Measurements from ENCODE around the gene ACE. TPM values are rescaled to one million over a fixed set of nuclear protein-coding genes. Genes with fewer than 3 reads are reported as not detected.
"Not testable (repeated sequence)": the region's sequence is repeated elsewhere in the genome, so short reads cannot be mapped to it uniquely, and the experiment has no call there.

The ACE gene
- total and polyA plus RNA-seq, 4 experiments from 2014 or later, result 1.8 to 56.7 (median 32.1) TPM

DNA sequence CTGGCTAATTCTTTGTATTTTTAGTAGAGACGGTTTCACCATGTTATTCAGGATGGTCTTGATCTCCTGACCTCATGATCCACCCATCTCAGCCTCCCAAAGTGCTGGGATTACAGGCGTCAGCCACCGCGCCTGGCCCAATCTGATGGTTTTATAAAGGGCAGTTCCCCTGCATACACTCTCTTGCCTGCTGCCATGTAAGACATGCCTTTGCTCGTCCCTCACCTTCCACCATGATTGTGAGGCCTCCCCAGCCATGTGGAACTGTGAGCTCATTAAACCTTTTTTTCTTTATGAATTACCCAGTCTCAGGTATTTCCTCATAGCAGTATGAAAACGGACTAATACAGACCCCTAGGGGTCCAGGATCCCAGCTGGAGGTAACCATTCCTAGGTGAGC lies 8.8 kb upstream of the ACE start:
- H3K4me1 ChIP-seq (ENCODE audit: insufficient read depth, low read length); H3K9me3 ChIP-seq (ENCODE audit: control insufficient read depth in 1 of 2, low read length in 2 of 2); intact Hi-C loops (cut with micrococcal nuclease); H3K4me3 ChIP-seq (ENCODE audit: low read length in 2 of 2); H3K27me3 ChIP-seq (ENCODE audit: insufficient read depth, low read length); H3K4me3 Mint-ChIP-seq; H3K4me1 Mint-ChIP-seq; H3K36me3 Mint-ChIP-seq; H3K27ac ChIP-seq (ENCODE audit: low read depth, low read length); H3K27me3 Mint-ChIP-seq; DNase-seq; H3K36me3 ChIP-seq (ENCODE audit: insufficient read depth, low read length); H3K9me3 Mint-ChIP-seq; H3K27ac Mint-ChIP-seq: not testable (repeated sequence)
- CTCF ChIA-PET (ENCODE audit: partially characterized antibody), result interaction anchor here (2.5 to 6.6 kb wide), 3 partner anchors 11 to 62 kb away, joined by 7 to 29 read pairs (median 17); no protein-coding TSS in a partner anchor
- POLR2A ChIA-PET (ENCODE audit: partially characterized antibody), result interaction anchor here (0.9 to 1.2 kb wide), 2 partner anchors 11 to 22 kb away, joined by 3 read pairs; no protein-coding TSS in a partner anchor

DNA sequence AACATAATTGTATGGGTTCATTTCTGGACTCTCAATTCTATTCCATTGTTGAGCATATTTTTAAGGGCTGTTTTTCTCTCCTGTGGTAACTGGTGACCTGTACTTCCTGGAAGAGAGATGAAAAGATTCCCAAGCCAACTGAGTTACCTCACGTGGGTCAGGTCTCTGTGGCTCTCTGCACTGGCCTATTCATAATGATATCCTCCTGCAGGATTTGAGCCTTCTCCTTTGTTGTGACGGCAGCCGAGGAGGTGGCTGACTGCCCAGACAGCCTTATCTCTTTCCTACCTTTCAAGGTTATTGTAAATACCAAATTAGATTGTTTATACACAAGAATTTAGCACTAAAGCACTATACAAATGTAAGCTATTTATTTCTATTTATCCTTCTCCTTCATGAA lies 2.7 kb upstream of the ACE start:
- Mint-ChIP-seq H3K4me1 (peaks cover 8 to 33% (median 14%) of the 10 kb centered on the region in 4 donors), H3K27ac (peak overlapping the region in 1 of 7 donors; percentile 35), H3K9me3 (no peaks in the 10 kb centered on the region), H3K27me3 (peaks cover 0 to 2% of the 10 kb centered on the region in 2 donors), H3K36me3 (peaks cover 0 to 6% of the 10 kb centered on the region in 2 donors), H3K4me3 (no peak overlapping the region)
- Histone ChIP-seq H3K27me3 (ENCODE audit: insufficient read depth, low read length) (peaks cover 8% of the 10 kb centered on the region), H3K9me3 (ENCODE audit: control insufficient read depth in 1 of 2, low read length in 2 of 2) (no peaks in the 10 kb centered on the region), H3K4me3 (ENCODE audit: low read length in 2 of 2) (no peak overlapping the region), H3K36me3 (ENCODE audit: insufficient read depth, low read length) (no peaks in the 10 kb centered on the region), H3K27ac (ENCODE audit: low read depth, low read length) (no peak overlapping the region), H3K4me1 (ENCODE audit: insufficient read depth, low read length) (peaks cover 25% of the 10 kb centered on the region)
- ChIA-PET CTCF (ENCODE audit: partially characterized antibody) (interaction anchor here (1.2 to 6.6 kb wide), 2 partner anchors 35 to 47 kb away, joined by 3 to 29 read pairs; no protein-coding TSS in a partner anchor), POLR2A (ENCODE audit: partially characterized antibody) (no interaction called here)
- intact Hi-C loops (cut with micrococcal nuclease), result no loop called here
- DNase-seq, result no peak

DNA sequence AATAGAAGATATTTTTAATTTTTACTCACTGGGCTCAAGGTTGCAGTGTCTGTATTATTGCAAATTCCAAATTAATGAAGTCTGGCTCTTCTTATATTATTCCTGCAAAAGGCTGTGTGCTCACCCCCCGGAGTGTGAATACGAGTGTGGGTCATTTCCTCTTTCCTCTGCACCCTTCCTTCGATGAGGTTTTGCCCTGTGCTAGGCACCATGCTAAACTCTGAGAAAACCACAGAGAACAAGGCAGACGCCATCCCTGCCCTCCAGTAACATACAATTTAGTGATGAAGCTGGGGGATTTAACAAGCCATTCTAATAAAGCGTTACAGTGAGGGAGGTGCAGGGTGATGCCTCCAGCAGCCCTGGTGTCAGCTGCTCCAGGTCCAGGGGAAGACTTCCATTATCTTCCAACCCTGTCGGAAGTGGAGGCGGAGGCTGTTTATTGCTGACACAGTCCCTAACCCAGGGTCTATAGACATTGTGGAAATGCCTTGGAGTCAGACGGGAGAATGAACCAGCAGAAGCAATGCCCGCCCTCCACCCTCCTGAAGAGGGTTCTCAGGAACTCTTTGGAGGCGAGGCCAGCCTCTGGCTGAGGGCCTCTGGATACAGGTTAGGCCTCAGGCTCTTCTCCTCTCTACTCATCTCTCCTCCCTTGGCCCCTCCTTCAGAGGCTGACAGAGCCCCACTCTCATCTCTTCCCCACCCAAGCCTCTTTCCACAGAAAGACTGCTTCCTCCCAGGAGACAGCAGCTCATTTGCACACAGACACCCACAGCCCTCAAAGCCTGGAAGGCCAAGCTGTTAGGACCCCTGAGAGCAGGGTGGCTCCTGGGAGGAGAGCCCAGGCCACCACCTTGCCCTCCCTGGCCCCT lies 2.0 kb upstream of the ACE start:
- Histone ChIP-seq H3K36me3 (ENCODE audit: insufficient read depth, low read length) (no peaks in the 10 kb centered on the region), H3K4me1 (ENCODE audit: insufficient read depth, low read length) (peaks cover 27% of the 10 kb centered on the region), H3K27me3 (ENCODE audit: insufficient read depth, low read length) (peaks cover 8% of the 10 kb centered on the region), H3K4me3 (ENCODE audit: low read length in 2 of 2) (no peak overlapping the region), H3K27ac (ENCODE audit: low read depth, low read length) (no peak overlapping the region), H3K9me3 (ENCODE audit: control insufficient read depth in 1 of 2, low read length in 2 of 2) (no peaks in the 10 kb centered on the region)
- H3K27me3 Mint-ChIP-seq, result peaks cover 0 to 2% of the 10 kb centered on the region in 2 donors
- H3K27ac Mint-ChIP-seq, result peak overlapping the region in 3 of 7 donors; percentile 29 to 57 (median 35)
- H3K36me3 Mint-ChIP-seq, result peaks cover 0 to 6% of the 10 kb centered on the region in 2 donors
- no peaks in the 10 kb centered on the region for H3K9me3 Mint-ChIP-seq
- intact Hi-C loops (cut with micrococcal nuclease), result no loop called here
- CTCF ChIA-PET (ENCODE audit: partially characterized antibody), result interaction anchor here (0.8 to 1.2 kb wide), 2 partner anchors 35 to 49 kb away, joined by 3 read pairs; no protein-coding TSS in a partner anchor
- H3K4me3 Mint-ChIP-seq, result peak overlapping the region in 6 of 8 donors; percentile 25 to 83 (median 40)
- peaks cover 8 to 34% (median 16%) of the 10 kb centered on the region in 4 donors for H3K4me1 Mint-ChIP-seq
- POLR2A ChIA-PET (ENCODE audit: partially characterized antibody), result no interaction called here
- DNase-seq, result no peak

DNA sequence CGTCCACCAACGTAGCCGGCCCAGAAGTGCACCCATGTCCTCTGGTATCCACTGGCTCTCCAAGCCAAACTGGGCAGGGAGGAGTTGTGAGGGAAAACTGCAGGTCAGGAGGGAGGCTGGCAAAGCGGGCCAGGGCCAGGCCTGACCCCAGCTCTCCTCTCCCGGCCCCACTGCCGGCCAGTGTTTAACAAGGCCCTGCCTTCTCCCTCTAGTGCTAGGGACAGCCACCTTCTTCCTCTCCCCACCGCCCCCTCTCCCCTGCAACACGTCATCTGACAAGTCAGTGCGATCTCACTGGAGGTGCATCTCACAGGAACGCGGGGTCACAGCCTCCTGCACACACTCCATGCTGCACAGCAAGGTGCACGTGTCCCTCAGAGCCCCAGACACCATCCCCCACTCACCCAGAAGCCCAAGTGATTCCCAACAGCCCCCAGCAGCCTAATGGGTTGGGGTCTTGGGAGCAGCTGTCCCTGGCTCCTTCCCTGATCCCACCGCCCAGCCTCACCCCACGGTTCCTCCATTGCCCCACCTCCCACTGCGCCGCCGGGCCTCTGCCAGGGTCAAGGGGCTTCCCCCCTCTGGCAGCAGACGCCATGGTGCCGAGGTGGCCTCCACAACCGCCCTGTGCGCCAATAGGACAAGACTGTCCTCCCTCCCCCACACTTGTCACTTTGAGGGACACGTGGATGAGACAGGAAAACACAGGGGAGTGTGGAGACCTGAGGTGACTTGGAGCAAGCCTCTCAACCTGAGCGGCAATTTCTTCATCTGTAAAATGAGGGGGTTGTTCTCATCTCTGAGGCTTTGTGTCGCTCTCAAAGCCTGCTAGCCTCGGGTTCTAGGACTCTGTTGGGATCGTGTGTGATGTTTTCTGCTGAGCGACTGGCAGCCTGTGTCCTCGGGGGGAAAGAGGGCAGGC lies 1.1 kb upstream of the ACE start:
- Mint-ChIP-seq H3K27ac (peak overlapping the region in 5 of 7 donors; percentile 29 to 64 (median 35)), H3K27me3 (no peaks in the 10 kb centered on the region), H3K4me1 (peaks cover 8 to 34% (median 16%) of the 10 kb centered on the region in 4 donors), H3K9me3 (no peaks in the 10 kb centered on the region), H3K36me3 (peaks cover 0 to 6% of the 10 kb centered on the region in 2 donors), H3K4me3 (peak overlapping the region; percentile 51 to 83 (median 72))
- intact Hi-C loops (cut with micrococcal nuclease), result loop anchor here (2.0 kb wide), 1 partner anchor 29 kb away; the partner anchor contains the start of gene CYB561
- H3K36me3 ChIP-seq (ENCODE audit: insufficient read depth, low read length), result no peaks in the 10 kb centered on the region
- DNase-seq, result no peak
- POLR2A ChIA-PET (ENCODE audit: partially characterized antibody), result interaction anchor here (1.1 to 6.7 kb wide), 10 partner anchors 23 to 219 kb away, joined by 3 to 125 read pairs (median 22); partner anchors contain the start of genes CYB561 and TACO1
- CTCF ChIA-PET (ENCODE audit: partially characterized antibody), result interaction anchor here (0.8 to 8.8 kb wide), 6 partner anchors 21 to 136 kb away, joined by 3 to 339 read pairs (median 50); partner anchors contain the start of gene CYB561
- H3K27ac ChIP-seq (ENCODE audit: low read depth, low read length), result no peak overlapping the region
- peaks cover 27% of the 10 kb centered on the region for H3K4me1 ChIP-seq (ENCODE audit: insufficient read depth, low read length)
- H3K9me3 ChIP-seq (ENCODE audit: control insufficient read depth in 1 of 2, low read length in 2 of 2), result no peaks in the 10 kb centered on the region
- H3K27me3 ChIP-seq (ENCODE audit: insufficient read depth, low read length), result peaks cover 8% of the 10 kb centered on the region
- H3K4me3 ChIP-seq (ENCODE audit: low read length in 2 of 2), result no peak overlapping the region

DNA sequence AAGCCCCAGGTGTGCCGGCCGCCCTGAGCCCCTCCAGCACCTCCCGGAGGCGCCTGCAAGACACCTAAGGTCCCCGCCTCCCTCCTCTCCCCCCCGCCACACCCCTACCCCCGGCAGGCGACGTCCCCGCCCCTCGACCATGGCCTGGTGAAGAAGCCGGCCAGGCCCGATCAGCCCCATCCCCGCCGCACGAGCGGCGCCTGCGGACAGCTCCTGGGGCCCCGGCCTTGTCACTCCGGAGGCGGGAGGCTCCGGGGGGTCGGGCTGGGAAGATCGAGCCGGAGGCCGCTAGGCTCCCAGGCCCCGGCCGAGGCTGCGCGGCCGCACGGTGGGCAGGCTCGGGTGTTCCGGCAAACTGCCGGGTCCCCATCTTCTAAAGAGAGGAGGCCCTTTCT lies 405 bp upstream of the ACE start:
- intact Hi-C loops (cut with micrococcal nuclease), result loop anchor here (2.0 kb wide), 1 partner anchor 30 kb away; the partner anchor contains the start of gene CYB561
- no peaks in the 10 kb centered on the region for H3K9me3 ChIP-seq (ENCODE audit: control insufficient read depth in 1 of 2, low read length in 2 of 2)
- no peak overlapping the region for H3K27ac ChIP-seq (ENCODE audit: low read depth, low read length)
- peaks cover 0 to 6% of the 10 kb centered on the region in 2 donors for H3K36me3 Mint-ChIP-seq
- H3K27me3 ChIP-seq (ENCODE audit: insufficient read depth, low read length), result peaks cover 8% of the 10 kb centered on the region
- H3K4me1 Mint-ChIP-seq, result peaks cover 8 to 34% (median 16%) of the 10 kb centered on the region in 4 donors
- no peaks in the 10 kb centered on the region for H3K27me3 Mint-ChIP-seq
- H3K4me3 Mint-ChIP-seq, result peak overlapping the region; percentile 41 to 83 (median 68)
- no peaks in the 10 kb centered on the region for H3K36me3 ChIP-seq (ENCODE audit: insufficient read depth, low read length)
- H3K4me1 ChIP-seq (ENCODE audit: insufficient read depth, low read length), result peaks cover 27% of the 10 kb centered on the region
- CTCF ChIA-PET (ENCODE audit: partially characterized antibody), result interaction anchor here (0.6 to 8.8 kb wide), 9 partner anchors 22 to 372 kb away, joined by 3 to 339 read pairs (median 5); partner anchors contain the start of gene CYB561
- POLR2A ChIA-PET (ENCODE audit: partially characterized antibody), result interaction anchor here (1.1 to 6.7 kb wide), 10 partner anchors 24 to 218 kb away, joined by 3 to 125 read pairs (median 22); partner anchors contain the start of genes CYB561 and TACO1
- H3K9me3 Mint-ChIP-seq, result no peaks in the 10 kb centered on the region
- H3K4me3 ChIP-seq (ENCODE audit: low read length in 2 of 2), result peak overlapping the region in 1 of 2 donors; percentile 43
- no peak overlapping the region for H3K27ac Mint-ChIP-seq
- DNase-seq, result peak in 1 of 5 donors; percentile 11
